GM18907 (cell line): ENCODE measurements around the gene SLC16A3.
"Not testable (repeated sequence)": the region's sequence is repeated elsewhere in the genome, so short reads cannot be mapped to it uniquely, and the experiment has no call there.

Source experiments
- ATAC-seq: cut with Tn5 transposase; IDR thresholded peaks from one replicate; pipeline ENCODE4 v1.9.1; 2021; ENCODE audit warnings: mild to moderate bottlenecking, moderate library complexity; ENCODE audit not compliant: unreplicated experiment

SLC16A3 gene

GRCh38 chr17:82245134-82246039 is 16.5 kb downstream of the SLC16A3 start:
- ATAC-seq: no peak

DNA sequence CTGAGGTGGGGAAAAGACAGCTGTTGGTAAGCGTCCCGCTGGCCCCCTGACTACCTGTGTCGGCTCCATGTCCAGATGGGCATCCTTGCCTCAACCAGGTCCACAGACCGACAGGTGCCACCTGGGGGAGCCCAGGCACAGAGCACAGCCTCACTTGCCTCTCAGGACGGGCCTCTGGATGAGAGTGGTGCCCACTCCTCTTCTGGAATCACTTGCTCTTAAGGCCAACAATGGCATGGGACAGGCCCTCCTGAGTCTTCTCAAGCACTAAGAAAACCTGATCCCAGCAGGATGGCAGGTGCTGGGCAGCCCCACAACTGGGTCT is 17.2 kb downstream of the SLC16A3 start:
- no peak for ATAC-seq

DNA sequence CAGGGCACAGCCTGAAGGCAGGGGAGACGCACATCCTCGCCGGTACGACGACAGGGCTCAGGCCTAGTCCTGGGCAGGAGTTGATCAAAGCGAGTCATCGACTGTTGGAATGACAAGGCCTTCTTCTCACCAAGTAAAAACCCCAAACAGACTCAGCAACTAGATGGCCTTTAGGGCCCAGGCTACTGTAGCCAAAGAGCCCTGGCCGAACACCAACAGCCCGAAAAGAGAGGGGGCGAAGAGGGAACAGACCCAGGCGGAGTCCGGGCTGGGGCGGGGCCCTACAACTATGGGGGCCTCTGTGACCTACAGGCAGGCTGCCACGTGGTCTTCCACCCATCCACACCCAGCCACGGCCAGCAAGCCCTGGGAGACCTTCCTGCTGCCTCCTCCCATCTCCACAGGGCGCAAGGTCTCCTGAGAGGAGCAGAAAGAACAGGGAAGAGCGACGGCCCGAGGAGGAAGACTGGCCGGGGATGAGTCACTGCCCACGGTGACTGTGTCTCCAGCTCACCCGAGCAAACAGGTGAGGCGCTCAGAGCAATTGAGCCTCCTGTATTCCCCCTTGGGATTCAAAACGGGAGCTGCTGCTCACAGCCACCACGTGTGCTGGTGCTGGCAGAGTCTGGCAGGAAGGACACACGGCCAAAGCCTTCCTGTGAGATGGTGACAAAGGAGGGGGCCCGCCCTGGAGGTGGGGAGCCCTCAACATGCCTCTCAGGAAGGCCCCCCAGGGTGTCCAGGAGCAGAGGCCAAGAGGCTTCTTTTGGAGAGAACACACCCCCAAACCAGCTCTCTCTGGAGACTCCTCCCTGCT is 17.7 kb downstream of the SLC16A3 start:
- ATAC-seq: no peak

DNA sequence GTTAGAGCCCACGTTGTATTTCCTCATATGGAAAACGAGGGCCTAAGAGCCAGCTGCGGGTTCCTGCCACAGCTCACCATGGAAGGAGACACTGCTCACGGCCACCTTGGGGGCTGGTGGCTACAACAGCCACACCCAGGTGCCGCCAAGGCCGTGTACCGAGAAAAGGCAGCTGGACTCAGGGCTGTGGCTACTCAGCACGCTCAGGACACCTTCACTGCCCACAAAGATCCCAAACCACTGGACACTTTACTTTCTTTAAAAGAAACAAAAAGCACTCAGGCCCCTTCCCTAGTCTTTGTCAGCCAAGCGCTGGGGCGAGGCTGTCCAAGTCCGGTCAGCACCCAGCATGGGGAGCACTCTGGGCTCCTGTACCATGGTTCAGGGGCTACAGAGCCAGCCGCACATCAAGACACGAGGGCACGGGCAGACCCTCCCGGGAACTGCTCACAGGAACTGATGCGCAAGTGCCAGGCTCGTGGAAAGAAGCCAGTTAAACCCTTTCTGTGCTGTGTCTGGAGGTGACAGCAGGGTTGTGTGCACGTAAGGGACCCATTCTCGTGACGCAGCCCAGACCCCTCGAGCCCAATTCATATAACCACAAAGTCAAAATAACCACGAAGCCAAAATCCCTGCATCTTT is 18.5 kb downstream of the SLC16A3 start:
- ATAC-seq: no peak

GRCh38 chr17:82247856-82248671 is 19.2 kb downstream of the SLC16A3 start:
- ATAC-seq: no peak

- ATAC-seq: no peak
Observed at GRCh38 chr17:82248815-82249674, 20.2 kb downstream of the SLC16A3 start.

DNA sequence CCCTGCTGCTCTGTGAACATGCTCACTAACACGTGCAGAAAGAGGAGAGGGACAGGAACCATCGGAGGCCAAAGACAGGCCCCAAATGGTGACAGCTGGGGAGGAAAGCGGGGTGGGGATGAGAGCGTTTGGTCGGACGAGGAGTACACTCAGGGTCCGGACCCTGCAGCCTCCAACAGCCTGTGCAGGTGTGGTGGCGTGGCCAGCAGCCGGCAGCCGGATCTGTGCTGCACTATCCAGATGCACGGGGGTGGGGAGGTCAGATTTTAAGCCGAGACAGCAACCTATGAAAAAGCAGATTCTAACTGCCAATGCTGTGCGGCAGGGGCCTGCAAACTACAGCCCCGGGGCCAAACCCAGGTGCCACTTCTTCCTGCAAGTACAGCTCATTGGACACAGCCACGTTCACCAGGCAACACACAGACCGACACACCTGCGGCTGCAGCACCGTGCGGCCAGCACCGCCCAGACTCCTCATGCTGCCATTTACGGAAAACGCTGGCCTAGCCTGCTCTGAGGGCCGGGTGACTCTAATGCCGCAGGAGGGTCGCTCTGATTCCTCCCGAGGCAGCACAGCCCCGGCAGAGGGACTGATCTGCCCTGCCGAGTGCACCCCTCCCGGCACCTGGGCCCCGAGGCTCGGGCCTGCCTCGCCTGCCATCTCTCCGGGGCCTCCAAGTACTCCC is 21.2 kb downstream of the SLC16A3 start:
- no peak for ATAC-seq

GRCh38 chr17:82250868-82251500 is 22.1 kb downstream of the SLC16A3 start:
- no peak for ATAC-seq

DNA sequence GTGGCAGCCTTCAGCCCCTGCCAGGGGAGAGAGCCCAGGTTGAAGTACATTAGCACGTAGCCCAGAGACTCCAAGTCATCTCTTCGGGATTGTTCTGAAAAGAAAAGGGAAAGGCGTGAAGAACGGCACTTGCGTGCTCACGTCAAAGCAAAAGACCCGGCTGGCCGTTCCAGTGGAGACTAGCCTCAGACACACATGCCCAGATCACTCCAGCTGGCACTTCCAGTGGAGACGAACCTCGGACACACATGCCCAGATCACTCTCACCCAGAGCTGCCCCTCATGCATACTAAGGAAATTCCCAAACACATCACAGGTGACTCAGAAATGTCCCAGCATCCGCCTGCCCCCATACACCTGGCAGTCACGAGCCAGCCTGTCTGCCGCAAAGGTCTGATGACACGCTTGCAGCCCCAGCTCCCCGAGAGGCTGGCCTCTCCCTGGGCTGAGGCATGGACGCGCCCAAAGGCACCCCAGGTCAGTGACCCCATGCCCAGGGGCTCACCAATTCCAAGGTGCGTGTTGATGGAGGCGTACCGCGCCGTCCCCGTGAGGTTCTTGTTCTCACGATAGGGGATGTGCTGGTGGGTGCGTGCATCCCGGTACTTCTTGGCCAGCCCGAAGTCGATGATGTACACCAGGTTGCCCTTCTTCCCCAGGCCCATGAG is 23.8 kb downstream of the SLC16A3 start:
- no peak for ATAC-seq

- ATAC-seq: no peak
Observed at GRCh38 chr17:82253179-82253544, 24.3 kb downstream of the SLC16A3 start.

DNA sequence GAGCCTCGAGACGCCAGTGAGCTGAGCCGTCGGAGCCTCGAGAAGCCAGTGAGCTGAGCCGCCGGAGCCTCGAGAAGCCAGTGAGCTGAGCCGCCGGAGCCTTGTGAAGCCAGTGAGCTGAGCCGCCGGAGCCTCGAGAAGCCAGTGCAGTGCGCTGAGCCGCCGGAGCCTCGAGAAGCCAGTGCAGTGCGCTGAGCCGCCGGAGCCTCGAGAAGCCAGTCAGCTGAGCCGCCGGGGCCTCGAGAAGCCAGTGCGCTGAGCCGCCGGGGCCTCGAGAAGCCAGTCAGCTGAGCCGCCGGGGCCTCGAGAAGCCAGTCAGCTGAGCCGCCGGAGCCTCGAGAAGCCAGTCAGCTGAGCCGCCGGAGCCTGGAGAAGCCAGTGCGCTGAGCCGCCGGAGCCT is 25.3 kb downstream of the SLC16A3 start:
- ATAC-seq: not testable (repeated sequence)

DNA sequence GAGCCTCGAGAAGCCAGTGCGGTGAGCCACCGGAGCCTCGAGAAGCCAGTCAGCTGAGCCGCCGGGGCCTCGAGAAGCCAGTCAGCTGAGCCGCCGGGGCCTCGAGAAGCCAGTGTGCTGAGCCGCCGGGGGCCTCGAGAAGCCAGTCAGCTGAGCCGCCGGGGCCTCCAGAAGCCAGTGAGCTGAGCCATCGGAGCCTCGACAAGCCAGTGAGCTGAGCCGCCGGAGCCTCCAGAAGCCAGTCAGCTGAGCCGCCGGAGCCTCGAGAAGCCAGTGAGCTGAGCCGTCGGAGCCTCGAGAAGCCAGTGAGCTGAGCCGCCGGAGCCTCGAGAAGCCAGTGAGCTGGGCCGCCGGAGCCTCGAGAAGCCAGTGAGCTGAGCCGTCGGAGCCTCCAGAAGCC is 25.9 kb downstream of the SLC16A3 start:
- ATAC-seq: not testable (repeated sequence)

- ATAC-seq: no peak
Observed at GRCh38 chr17:82255402-82255972, 26.6 kb downstream of the SLC16A3 start.

GRCh38 chr17:82256242-82256885 is 27.5 kb downstream of the SLC16A3 start:
- no peak for ATAC-seq

DNA sequence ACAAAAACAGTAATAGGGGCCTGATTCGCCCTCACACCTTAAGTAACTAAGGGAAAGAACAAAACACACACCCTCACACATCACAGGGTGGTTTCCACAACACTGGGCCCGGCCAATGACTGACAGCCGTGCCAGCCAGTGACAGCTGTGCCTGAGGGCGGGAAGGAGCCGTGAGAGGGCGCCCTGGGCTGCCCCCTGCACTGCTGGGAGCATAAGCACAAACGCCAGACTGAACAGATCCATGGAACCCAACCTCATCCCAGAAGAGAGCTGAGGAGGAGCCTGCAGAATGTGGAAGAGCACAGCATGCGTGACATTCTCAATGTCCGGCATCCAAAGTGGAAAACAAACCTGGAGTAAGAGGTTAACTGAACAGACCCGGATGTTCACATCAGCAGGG is 28.6 kb downstream of the SLC16A3 start:
- no peak for ATAC-seq

- ATAC-seq: no peak
Observed at GRCh38 chr17:82258555-82258954, 29.7 kb downstream of the SLC16A3 start.
